ENCODE measurements around the gene NLGN4X. TPM values are rescaled to one million over a fixed set of nuclear protein-coding genes. Genes with fewer than 3 reads are reported as not detected.

The NLGN4X gene
- polyA plus RNA-seq, 3 donors, result not detected

DNA sequence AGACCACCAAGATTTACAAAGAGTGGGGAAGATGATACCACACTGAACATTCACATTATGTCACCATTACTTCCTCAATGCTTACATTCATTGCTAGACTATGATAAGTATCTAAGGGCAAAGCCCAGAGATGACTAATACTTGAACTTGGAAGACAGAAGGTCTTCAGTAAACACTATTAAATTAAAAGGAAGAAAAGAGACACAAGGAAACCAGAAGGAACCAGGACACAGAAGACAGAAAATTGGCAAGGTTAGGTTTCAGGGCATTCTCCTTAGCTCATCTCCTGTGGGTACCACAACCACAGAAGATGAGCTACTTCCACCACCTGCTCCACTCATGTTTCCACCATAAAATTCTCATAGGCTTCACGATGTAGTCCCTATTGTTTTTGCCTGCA lies 64.9 kb downstream of the NLGN4X start:
- Histone ChIP-seq H3K27me3 (ENCODE audit: control insufficient read depth in 2 of 2, insufficient read depth in 2 of 2, low read length in 2 of 2) (no peaks in the 10 kb centered on the region), H2AFZ (ENCODE audit: insufficient read depth, low read depth, low read length, poor library complexity, severe bottlenecking) (no peak overlapping the region), H3K4me2 (replicated peaks; ENCODE audit: extremely low read depth, low read length, poor library complexity, severe bottlenecking) (no peak overlapping the region), H3K36me3 (replicated peaks in 1 of 2; ENCODE audit: control insufficient read depth in 1 of 2, insufficient read depth in 2 of 2, low read length in 2 of 2) (no peaks in the 10 kb centered on the region), H3K9me3 (replicated peaks in 1 of 2; ENCODE audit: control insufficient read depth in 1 of 2, insufficient read depth in 1 of 2, low read length in 2 of 2) (no peaks in the 10 kb centered on the region), H4K20me1 (ENCODE audit: insufficient read depth, low read length) (no peaks in the 10 kb centered on the region), H3K27ac (ENCODE audit: low read depth in 1 of 2, low read length in 2 of 2) (no peak overlapping the region), H3K79me2 (ENCODE audit: insufficient read depth, low read length) (no peaks in the 10 kb centered on the region), H3K9ac (ENCODE audit: insufficient read depth, low read length, poor library complexity, severe bottlenecking) (no peak overlapping the region), H3K4me1 (ENCODE audit: control insufficient read depth in 1 of 2, insufficient read depth in 2 of 2, low read length in 2 of 2) (no peaks in the 10 kb centered on the region), H3K4me3 (replicated peaks in 1 of 3; ENCODE audit: low read depth in 2 of 3, low read length in 3 of 3) (no peak overlapping the region)
- TF ChIP-seq, protein P1, sequence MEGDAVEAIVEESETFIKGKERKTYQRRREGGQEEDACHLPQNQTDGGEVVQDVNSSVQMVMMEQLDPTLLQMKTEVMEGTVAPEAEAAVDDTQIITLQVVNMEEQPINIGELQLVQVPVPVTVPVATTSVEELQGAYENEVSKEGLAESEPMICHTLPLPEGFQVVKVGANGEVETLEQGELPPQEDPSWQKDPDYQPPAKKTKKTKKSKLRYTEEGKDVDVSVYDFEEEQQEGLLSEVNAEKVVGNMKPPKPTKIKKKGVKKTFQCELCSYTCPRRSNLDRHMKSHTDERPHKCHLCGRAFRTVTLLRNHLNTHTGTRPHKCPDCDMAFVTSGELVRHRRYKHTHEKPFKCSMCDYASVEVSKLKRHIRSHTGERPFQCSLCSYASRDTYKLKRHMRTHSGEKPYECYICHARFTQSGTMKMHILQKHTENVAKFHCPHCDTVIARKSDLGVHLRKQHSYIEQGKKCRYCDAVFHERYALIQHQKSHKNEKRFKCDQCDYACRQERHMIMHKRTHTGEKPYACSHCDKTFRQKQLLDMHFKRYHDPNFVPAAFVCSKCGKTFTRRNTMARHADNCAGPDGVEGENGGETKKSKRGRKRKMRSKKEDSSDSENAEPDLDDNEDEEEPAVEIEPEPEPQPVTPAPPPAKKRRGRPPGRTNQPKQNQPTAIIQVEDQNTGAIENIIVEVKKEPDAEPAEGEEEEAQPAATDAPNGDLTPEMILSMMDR (IDR thresholded peaks at IDR 0.05), result no peak
- peaks cover 0 to 2% (median 0%) of the 10 kb centered on the region in 7 donors for H3K9me3 Mint-ChIP-seq
- intact Hi-C loops (cut with micrococcal nuclease), result no loop called here
- H3K27ac Mint-ChIP-seq, result no peak overlapping the region
- H3K4me3 Mint-ChIP-seq, result no peak overlapping the region
- no peaks in the 10 kb centered on the region for H3K36me3 Mint-ChIP-seq
- no peak for DNase-seq
- no CpG with 5 or more reads among the region's 1 CpG for WGBS (ENCODE audit: insufficient coverage)
- no peaks in the 10 kb centered on the region for H3K4me1 Mint-ChIP-seq
- H3K27me3 Mint-ChIP-seq (ENCODE audit: low read depth in 3 of 3), result no peaks in the 10 kb centered on the region

GRCh38 chrX:6159468-6159867 lies 69.2 kb downstream of the NLGN4X start:
- no peaks in the 10 kb centered on the region for H3K9me3 ChIP-seq (replicated peaks in 1 of 2; ENCODE audit: control insufficient read depth in 1 of 2, insufficient read depth in 1 of 2, low read length in 2 of 2)
- intact Hi-C loops (cut with micrococcal nuclease), result no loop called here
- H3K4me2 ChIP-seq (replicated peaks; ENCODE audit: extremely low read depth, low read length, poor library complexity, severe bottlenecking), result no peak overlapping the region
- H3K36me3 Mint-ChIP-seq, result no peaks in the 10 kb centered on the region
- TF ChIP-seq, protein P1 (IDR thresholded peaks at IDR 0.05), result no peak
- no peak overlapping the region for H3K27ac Mint-ChIP-seq
- no peaks in the 10 kb centered on the region for H3K27me3 Mint-ChIP-seq (ENCODE audit: low read depth in 3 of 3)
- H3K4me1 ChIP-seq (ENCODE audit: control insufficient read depth in 1 of 2, insufficient read depth in 2 of 2, low read length in 2 of 2), result no peaks in the 10 kb centered on the region
- DNase-seq, result no peak
- H3K4me3 ChIP-seq (replicated peaks in 1 of 3; ENCODE audit: low read depth in 2 of 3, low read length in 3 of 3), result no peak overlapping the region
- H2AFZ ChIP-seq (ENCODE audit: insufficient read depth, low read depth, low read length, poor library complexity, severe bottlenecking), result no peak overlapping the region
- H3K27ac ChIP-seq (ENCODE audit: low read depth in 1 of 2, low read length in 2 of 2), result no peak overlapping the region
- no peak overlapping the region for H3K4me3 Mint-ChIP-seq
- no peak overlapping the region for H3K9ac ChIP-seq (ENCODE audit: insufficient read depth, low read length, poor library complexity, severe bottlenecking)
- no peaks in the 10 kb centered on the region for H3K4me1 Mint-ChIP-seq
- H3K79me2 ChIP-seq (ENCODE audit: insufficient read depth, low read length), result no peaks in the 10 kb centered on the region
- no peaks in the 10 kb centered on the region for H3K27me3 ChIP-seq (ENCODE audit: control insufficient read depth in 2 of 2, insufficient read depth in 2 of 2, low read length in 2 of 2)
- WGBS (ENCODE audit: insufficient coverage), result 70% methylated on average over 2 of the region's 5 CpGs
- no peaks in the 10 kb centered on the region for H3K36me3 ChIP-seq (replicated peaks in 1 of 2; ENCODE audit: control insufficient read depth in 1 of 2, insufficient read depth in 2 of 2, low read length in 2 of 2)
- H3K9me3 Mint-ChIP-seq, result peaks cover 0 to 9% (median 0%) of the 10 kb centered on the region in 7 donors
- no peaks in the 10 kb centered on the region for H4K20me1 ChIP-seq (ENCODE audit: insufficient read depth, low read length)

Data from CD14-positive monocyte (primary cell).